ENCODE results near the gene FLT3LG.

DNA sequence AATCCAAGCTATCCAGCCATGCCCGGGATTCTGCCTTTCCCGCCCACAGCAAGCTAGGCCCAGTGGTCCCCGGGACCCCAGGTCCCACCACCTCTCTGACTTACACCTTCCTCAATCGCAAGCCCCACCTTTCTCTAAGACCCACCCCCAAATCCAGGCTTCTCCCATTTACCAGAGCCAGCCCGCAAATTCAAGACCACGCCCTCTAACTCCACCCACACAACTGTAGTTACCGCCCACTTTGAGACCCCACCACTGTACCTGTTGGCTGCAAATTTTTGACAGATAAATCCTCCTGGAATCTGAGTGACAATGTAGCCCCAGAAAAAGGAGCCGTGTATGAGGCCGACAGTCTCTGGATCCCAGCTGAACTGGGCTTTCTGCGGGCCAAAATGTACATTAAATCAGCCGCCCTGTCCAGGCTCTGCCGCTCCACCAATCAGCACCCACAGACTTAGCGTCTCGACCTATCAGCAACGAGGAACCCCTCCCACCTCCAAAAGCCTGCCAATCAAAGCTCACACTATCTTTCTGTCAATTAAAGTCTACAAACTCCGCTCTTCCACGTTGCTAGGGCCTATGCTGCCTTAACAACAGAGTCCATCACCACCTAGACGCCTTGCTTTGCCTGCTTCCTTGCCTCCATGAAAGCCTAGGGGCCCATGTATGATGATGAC is 39.0 kb upstream of the FLT3LG start:
- TF ChIP-seq, protein P1, sequence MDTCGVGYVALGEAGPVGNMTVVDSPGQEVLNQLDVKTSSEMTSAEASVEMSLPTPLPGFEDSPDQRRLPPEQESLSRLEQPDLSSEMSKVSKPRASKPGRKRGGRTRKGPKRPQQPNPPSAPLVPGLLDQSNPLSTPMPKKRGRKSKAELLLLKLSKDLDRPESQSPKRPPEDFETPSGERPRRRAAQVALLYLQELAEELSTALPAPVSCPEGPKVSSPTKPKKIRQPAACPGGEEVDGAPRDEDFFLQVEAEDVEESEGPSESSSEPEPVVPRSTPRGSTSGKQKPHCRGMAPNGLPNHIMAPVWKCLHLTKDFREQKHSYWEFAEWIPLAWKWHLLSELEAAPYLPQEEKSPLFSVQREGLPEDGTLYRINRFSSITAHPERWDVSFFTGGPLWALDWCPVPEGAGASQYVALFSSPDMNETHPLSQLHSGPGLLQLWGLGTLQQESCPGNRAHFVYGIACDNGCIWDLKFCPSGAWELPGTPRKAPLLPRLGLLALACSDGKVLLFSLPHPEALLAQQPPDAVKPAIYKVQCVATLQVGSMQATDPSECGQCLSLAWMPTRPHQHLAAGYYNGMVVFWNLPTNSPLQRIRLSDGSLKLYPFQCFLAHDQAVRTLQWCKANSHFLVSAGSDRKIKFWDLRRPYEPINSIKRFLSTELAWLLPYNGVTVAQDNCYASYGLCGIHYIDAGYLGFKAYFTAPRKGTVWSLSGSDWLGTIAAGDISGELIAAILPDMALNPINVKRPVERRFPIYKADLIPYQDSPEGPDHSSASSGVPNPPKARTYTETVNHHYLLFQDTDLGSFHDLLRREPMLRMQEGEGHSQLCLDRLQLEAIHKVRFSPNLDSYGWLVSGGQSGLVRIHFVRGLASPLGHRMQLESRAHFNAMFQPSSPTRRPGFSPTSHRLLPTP (IDR thresholded peaks at IDR 0.05; ENCODE audit: borderline replicate concordance, extremely low read depth, insufficient read length), result no peak
- no peak for TF ChIP-seq FIP1L1 (IDR thresholded peaks at IDR 0.05; ENCODE audit: low read depth, low read length, poor library complexity, severe bottlenecking)
- TF ChIP-seq, protein P2, sequence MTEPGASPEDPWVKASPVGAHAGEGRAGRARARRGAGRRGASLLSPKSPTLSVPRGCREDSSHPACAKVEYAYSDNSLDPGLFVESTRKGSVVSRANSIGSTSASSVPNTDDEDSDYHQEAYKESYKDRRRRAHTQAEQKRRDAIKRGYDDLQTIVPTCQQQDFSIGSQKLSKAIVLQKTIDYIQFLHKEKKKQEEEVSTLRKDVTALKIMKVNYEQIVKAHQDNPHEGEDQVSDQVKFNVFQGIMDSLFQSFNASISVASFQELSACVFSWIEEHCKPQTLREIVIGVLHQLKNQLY (CRISPR knock-in tag; conservative IDR thresholded peaks at IDR 0.05), result no peak
